ENCODE data around the gene FKTN. TPM values are rescaled to one million over a fixed set of nuclear protein-coding genes. Genes with fewer than 3 reads are reported as not detected.
A peak's percentile ranks its signal among the peaks of the same experiment; 100 is the strongest.
"Not testable (repeated sequence)": the region's sequence is repeated elsewhere in the genome, so short reads cannot be mapped to it uniquely, and the experiment has no call there.

FKTN gene
- total RNA-seq, 1 experiment from 2014 or later: 17.3 TPM

- TF ChIP-seq RAD21 (IDR thresholded peaks at IDR 0.05; ENCODE audit: low read depth) (no peak), JUND (IDR thresholded peaks at IDR 0.05) (no peak), YY1 (IDR thresholded peaks at IDR 0.05; ENCODE audit: extremely low read depth, insufficient replicate concordance, low read depth, low read length) (no peak)
These were observed 46.5 kb upstream of the FKTN start (continued) for GRCh38 chr9:105511446-105511845.

- DNase-seq (ENCODE audit: low read depth, low spot score): no peak
- Histone ChIP-seq H2AFZ (ENCODE audit: low read depth, low read length, poor library complexity, severe bottlenecking) (no peak overlapping the region), H3K4me1 (ENCODE audit: control insufficient read depth in 1 of 2, insufficient read depth in 2 of 2, low read length in 2 of 2) (no peaks in the 10 kb centered on the region), H3K4me3 (replicated peaks in 1 of 2; ENCODE audit: low read depth in 1 of 2, low read length in 2 of 2) (no peak overlapping the region), H4K20me1 (ENCODE audit: insufficient read depth) (no peaks in the 10 kb centered on the region), H3K79me2 (ENCODE audit: insufficient read depth, low read length) (no peaks in the 10 kb centered on the region), H3K9ac (ENCODE audit: low read length) (no peak overlapping the region), H3K27ac (ENCODE audit: low read depth, low read length) (no peak overlapping the region), H3K9me3 (ENCODE audit: control insufficient read depth in 1 of 2, insufficient read depth in 1 of 2, low read depth in 1 of 2, low read length in 2 of 2) (no peaks in the 10 kb centered on the region), H3K9me2 (ENCODE audit: insufficient read depth) (no peaks in the 10 kb centered on the region), H3K4me2 (ENCODE audit: low read length) (no peak overlapping the region), H3K36me3 (ENCODE audit: control insufficient read depth in 1 of 2, insufficient read depth in 2 of 2, low read length in 2 of 2) (no peaks in the 10 kb centered on the region), H3K27me3 (ENCODE audit: insufficient read depth, low read length) (no peaks in the 10 kb centered on the region)
- ATAC-seq: no peak
- TF ChIP-seq ATF3 (IDR thresholded peaks at IDR 0.05): no peak
- no peak for TF ChIP-seq CEBPB (IDR thresholded peaks at IDR 0.05; ENCODE audit: low read depth)
- TF ChIP-seq SP1 (IDR thresholded peaks at IDR 0.05; ENCODE audit: low read depth): no peak
- no peak for TF ChIP-seq JUND (IDR thresholded peaks at IDR 0.05)
- no peak for TF ChIP-seq ELF1 (IDR thresholded peaks at IDR 0.05; ENCODE audit: borderline replicate concordance, low read depth)
- TF ChIP-seq ZFX (IDR thresholded peaks at IDR 0.05): no peak
- TF ChIP-seq EZH2phosphoT487 (IDR thresholded peaks at IDR 0.05; ENCODE audit: borderline replicate concordance): no peak
- no peak for TF ChIP-seq CTCF (IDR thresholded peaks at IDR 0.05 in 2 of 3, conservative IDR thresholded peaks at IDR 0.05 in 1 of 3; ENCODE audit: borderline replicate concordance in 1 of 3, insufficient read depth in 1 of 3, low read depth in 2 of 3, low read length in 2 of 3)
- no peak for TF ChIP-seq ZNF274 (IDR thresholded peaks at IDR 0.05; ENCODE audit: low read depth, low read length)
- TF ChIP-seq MAX (IDR thresholded peaks at IDR 0.05): no peak
- no peak for TF ChIP-seq POLR2AphosphoS5 (IDR thresholded peaks at IDR 0.05; ENCODE audit: low read depth, low read length)
- TF ChIP-seq YY1 (IDR thresholded peaks at IDR 0.05; ENCODE audit: extremely low read depth, insufficient replicate concordance, low read depth, low read length): no peak
- no peak for TF ChIP-seq RAD21 (IDR thresholded peaks at IDR 0.05; ENCODE audit: low read depth)
- TF ChIP-seq SRF (IDR thresholded peaks at IDR 0.05; ENCODE audit: low read depth): no peak
- ChIA-PET RAD21 (ENCODE audit: low non-redundant PET in 1 of 2, low total read pairs in 2 of 2, uncharacterized antibody in 2 of 2, unreplicated experiment in 2 of 2) (no interaction called here), CTCF (no interaction called here), POLR2A (no interaction called here)
- intact Hi-C loops (cut with micrococcal nuclease): no loop called here
- BruUV-seq (replicated peaks): no TSS peak
These were observed 42.0 kb upstream of the FKTN start for GRCh38 chr9:105515811-105516413.

- not testable (repeated sequence) for H2AFZ ChIP-seq (ENCODE audit: low read depth, low read length, poor library complexity, severe bottlenecking); H4K20me1 ChIP-seq (ENCODE audit: insufficient read depth)
- peak; percentile 76 for ATAC-seq
These were observed 38.1 kb upstream of the FKTN start for GRCh38 chr9:105519710-105520369.

More at GRCh38 chr9:105519710-105520369, 38.1 kb upstream of the FKTN start:
- DNase-seq (ENCODE audit: low read depth, low spot score); H3K4me1 ChIP-seq (ENCODE audit: control insufficient read depth in 1 of 2, insufficient read depth in 2 of 2, low read length in 2 of 2); intact Hi-C loops (cut with micrococcal nuclease); POLR2A ChIA-PET; H3K36me3 ChIP-seq (ENCODE audit: control insufficient read depth in 1 of 2, insufficient read depth in 2 of 2, low read length in 2 of 2); H3K79me2 ChIP-seq (ENCODE audit: insufficient read depth, low read length); RAD21 ChIA-PET (ENCODE audit: low non-redundant PET in 1 of 2, low total read pairs in 2 of 2, uncharacterized antibody in 2 of 2, unreplicated experiment in 2 of 2); H3K9me3 ChIP-seq (ENCODE audit: control insufficient read depth in 1 of 2, insufficient read depth in 1 of 2, low read depth in 1 of 2, low read length in 2 of 2); H3K9me2 ChIP-seq (ENCODE audit: insufficient read depth); CTCF ChIA-PET; H3K9ac ChIP-seq (ENCODE audit: low read length); H3K4me2 ChIP-seq (ENCODE audit: low read length); H3K27ac ChIP-seq (ENCODE audit: low read depth, low read length); BruUV-seq (replicated peaks); H3K27me3 ChIP-seq (ENCODE audit: insufficient read depth, low read length): not testable (repeated sequence)
- H3K4me3 ChIP-seq (replicated peaks in 1 of 2; ENCODE audit: low read depth in 1 of 2, low read length in 2 of 2): peak overlapping the region; percentile 23 to 28; a peak in 1 of 4 replicates
